ENCODE data around the gene DCTN5. TPM values are rescaled to one million over a fixed set of nuclear protein-coding genes. Genes with fewer than 3 reads are reported as not detected.

The DCTN5 gene
- total and polyA plus RNA-seq, 10 donors: 11.9 to 62.5 (median 41.3) TPM

DNA sequence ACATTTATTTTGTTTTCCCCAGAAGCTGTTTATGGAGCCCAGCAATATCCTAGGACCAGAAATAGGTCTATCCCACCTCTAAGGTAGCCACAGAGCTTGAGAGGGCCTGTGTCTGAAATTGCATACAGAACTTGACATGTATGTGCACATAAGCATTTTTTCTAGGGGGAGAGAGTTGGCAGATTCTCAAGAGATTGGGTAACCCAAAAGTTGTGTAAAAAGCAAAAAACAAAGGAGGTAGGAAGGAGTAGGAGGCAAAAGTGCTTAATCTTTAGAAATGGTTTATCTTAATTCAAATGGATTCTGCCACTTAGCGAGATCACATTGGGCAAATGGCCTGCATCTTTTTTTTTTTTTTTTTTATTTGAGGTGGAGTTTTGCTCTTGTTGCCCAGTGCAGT lies 40.9 kb downstream of the DCTN5 start:
- WGBS, 5 donors: 67 to 95% (median 81%) methylated on average over 1 of the region's 1 CpG
- no peaks in the 10 kb centered on the region for H3K9me3 ChIP-seq
- peaks cover 0 to 74% (median 22%) of the 10 kb centered on the region in 6 donors for H3K36me3 ChIP-seq
- peaks cover 0 to 13% (median 0%) of the 10 kb centered on the region in 7 donors for H3K27me3 ChIP-seq (replicated peaks in 1 of 7)
- peaks cover 0 to 49% (median 19%) of the 10 kb centered on the region in 6 donors for H3K4me1 ChIP-seq
- H3K27ac ChIP-seq: no peak overlapping the region
- no peak for TF ChIP-seq POLR2AphosphoS5 (IDR thresholded peaks at IDR 0.05)
- TF ChIP-seq POLR2A (IDR thresholded peaks at IDR 0.05): no peak
- TF ChIP-seq, protein P1, sequence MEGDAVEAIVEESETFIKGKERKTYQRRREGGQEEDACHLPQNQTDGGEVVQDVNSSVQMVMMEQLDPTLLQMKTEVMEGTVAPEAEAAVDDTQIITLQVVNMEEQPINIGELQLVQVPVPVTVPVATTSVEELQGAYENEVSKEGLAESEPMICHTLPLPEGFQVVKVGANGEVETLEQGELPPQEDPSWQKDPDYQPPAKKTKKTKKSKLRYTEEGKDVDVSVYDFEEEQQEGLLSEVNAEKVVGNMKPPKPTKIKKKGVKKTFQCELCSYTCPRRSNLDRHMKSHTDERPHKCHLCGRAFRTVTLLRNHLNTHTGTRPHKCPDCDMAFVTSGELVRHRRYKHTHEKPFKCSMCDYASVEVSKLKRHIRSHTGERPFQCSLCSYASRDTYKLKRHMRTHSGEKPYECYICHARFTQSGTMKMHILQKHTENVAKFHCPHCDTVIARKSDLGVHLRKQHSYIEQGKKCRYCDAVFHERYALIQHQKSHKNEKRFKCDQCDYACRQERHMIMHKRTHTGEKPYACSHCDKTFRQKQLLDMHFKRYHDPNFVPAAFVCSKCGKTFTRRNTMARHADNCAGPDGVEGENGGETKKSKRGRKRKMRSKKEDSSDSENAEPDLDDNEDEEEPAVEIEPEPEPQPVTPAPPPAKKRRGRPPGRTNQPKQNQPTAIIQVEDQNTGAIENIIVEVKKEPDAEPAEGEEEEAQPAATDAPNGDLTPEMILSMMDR (IDR thresholded peaks at IDR 0.05 in 8 of 11, conservative IDR thresholded peaks at IDR 0.05 in 3 of 11): no peak
- no peak for DNase-seq
- H3K4me3 ChIP-seq: no peak overlapping the region
- intact Hi-C loops (cut with DNase I; ENCODE audit: low total_unique reads): no loop called here

DNA sequence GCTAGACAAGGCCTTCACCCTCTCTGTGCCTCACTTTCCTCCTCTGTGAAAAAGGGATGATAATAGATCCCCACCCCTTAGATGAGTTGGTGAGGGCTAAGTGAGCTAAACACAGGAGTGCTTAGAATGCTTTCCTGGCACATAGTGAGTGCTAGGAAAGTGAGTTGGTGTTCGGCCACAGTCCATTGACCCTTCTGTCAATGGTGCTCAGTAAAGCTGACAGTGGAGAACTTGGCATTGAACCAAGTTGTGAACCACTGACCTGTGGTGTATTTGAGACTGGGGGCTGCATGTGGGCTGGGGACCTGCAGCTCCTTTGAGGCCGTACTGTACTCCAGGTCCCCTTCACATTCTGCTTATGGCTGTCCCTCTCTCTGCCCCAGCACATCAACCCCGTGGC lies 42.2 kb downstream of the DCTN5 start:
- Histone ChIP-seq H3K9me3 (no peaks in the 10 kb centered on the region), H3K27me3 (replicated peaks in 1 of 7) (peaks cover 0 to 13% (median 0%) of the 10 kb centered on the region in 7 donors), H3K27ac (no peak overlapping the region), H3K4me1 (peaks cover 0 to 37% (median 12%) of the 10 kb centered on the region in 6 donors), H3K36me3 (peaks cover 0 to 87% (median 35%) of the 10 kb centered on the region in 6 donors), H3K4me3 (no peak overlapping the region)
- TF ChIP-seq, protein P1 (IDR thresholded peaks at IDR 0.05 in 8 of 11, conservative IDR thresholded peaks at IDR 0.05 in 3 of 11): no peak
- TF ChIP-seq POLR2AphosphoS5 (IDR thresholded peaks at IDR 0.05) (no peak), POLR2A (IDR thresholded peaks at IDR 0.05) (no peak)
- DNase-seq: no peak
- intact Hi-C loops (cut with DNase I; ENCODE audit: low total_unique reads): no loop called here
- 92 to 98% (median 96%) methylated on average over 3 of the region's 3 CpGs for WGBS, 5 donors

DNA sequence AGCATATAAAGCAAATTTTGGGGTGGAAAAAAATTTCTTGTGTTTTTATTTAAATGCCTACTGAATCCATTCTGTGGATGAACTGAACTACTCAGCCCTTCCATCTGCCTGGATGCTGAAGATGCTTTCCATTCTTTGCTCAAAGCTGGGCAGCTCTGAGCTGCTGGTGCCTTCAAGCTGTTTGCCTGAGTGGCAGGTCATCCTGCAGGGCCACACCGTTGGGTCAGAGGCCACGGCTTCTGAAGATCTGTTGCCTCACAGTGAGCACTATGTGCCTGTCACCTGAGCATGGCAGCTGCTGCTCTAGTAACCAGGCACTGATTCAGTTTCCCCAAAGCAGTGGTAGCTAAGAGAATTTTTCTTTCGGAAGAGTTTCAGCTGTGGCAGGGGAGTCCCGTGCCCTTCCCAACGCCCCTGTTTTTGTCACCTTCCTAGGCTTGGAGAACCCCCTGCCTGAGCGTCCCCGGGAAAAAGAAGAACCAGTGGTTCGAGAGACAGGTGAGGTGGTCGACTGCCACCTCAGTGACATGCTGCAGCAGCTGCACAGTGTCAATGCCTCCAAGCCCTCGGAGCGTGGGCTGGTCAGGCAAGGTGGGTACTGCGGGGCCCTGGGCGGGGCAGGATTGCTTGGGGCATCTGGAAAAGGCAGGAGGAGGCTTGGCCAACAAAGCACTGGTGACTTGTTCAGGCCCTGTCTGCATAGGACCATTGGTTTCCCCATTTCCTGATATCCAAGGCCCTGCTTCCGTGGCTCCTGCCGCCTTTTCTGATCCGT lies 46.0 kb downstream of the DCTN5 start:
- no peak for DNase-seq
- Histone ChIP-seq H3K27ac (no peak overlapping the region), H3K27me3 (replicated peaks in 1 of 7) (no peaks in the 10 kb centered on the region), H3K4me1 (peaks cover 0 to 2% (median 0%) of the 10 kb centered on the region in 6 donors), H3K9me3 (no peaks in the 10 kb centered on the region), H3K4me3 (no peak overlapping the region), H3K36me3 (peaks cover 0 to 100% (median 62%) of the 10 kb centered on the region in 6 donors)
- TF ChIP-seq, protein P1 (IDR thresholded peaks at IDR 0.05 in 8 of 11, conservative IDR thresholded peaks at IDR 0.05 in 3 of 11): no peak
- TF ChIP-seq POLR2A (IDR thresholded peaks at IDR 0.05) (no peak), POLR2AphosphoS5 (IDR thresholded peaks at IDR 0.05) (no peak)
- WGBS, 5 donors: 97 to 98% (median 97%) methylated on average over 16 of the region's 16 CpGs
- intact Hi-C loops (cut with DNase I; ENCODE audit: low total_unique reads): no loop called here

DNA sequence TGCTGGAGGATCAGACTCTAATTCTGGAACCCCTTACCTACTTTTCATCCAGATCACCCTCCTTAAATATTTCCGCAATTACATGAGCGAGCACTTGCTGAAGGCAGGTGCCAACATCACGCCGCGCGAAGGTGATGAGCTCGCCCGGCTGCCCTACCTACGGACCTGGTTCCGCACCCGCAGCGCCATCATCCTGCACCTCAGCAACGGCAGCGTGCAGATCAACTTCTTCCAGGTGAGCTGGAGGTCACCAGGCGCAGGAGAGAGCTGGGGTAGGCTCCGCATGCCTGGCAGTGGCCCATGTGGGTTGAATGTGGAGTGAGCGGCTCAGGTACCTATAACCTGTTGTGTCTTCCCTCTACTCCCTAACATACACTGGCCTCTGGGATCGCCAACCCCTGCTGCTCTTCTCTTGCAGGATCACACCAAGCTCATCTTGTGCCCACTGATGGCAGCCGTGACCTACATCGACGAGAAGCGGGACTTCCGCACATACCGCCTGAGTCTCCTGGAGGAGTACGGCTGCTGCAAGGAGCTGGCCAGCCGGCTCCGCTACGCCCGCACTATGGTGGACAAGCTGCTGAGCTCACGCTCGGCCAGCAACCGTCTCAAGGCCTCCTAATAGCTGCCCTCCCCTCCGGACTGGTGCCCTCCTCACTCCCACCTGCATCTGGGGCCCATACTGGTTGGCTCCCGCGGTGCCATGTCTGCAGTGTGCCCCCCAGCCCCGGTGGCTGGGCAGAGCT lies 48.3 kb downstream of the DCTN5 start:
- TF ChIP-seq POLR2A (IDR thresholded peaks at IDR 0.05): no peak
- peak in 1 of 3 donors; percentile 22 for TF ChIP-seq POLR2AphosphoS5 (IDR thresholded peaks at IDR 0.05)
- Histone ChIP-seq H3K27ac (no peak overlapping the region), H3K9me3 (no peaks in the 10 kb centered on the region), H3K4me3 (no peak overlapping the region), H3K36me3 (peaks cover 0 to 80% (median 47%) of the 10 kb centered on the region in 6 donors), H3K4me1 (peaks cover 0 to 4% (median 1%) of the 10 kb centered on the region in 6 donors), H3K27me3 (replicated peaks in 1 of 7) (no peaks in the 10 kb centered on the region)
- DNase-seq: no peak
- WGBS, 5 donors: 95 to 98% (median 97%) methylated on average over 25 to 36 of the region's 36 CpGs
- intact Hi-C loops (cut with DNase I; ENCODE audit: low total_unique reads): no loop called here
